Measurements from ENCODE around the gene LRRC63. TPM values are rescaled to one million over a fixed set of nuclear protein-coding genes. Genes with fewer than 3 reads are reported as not detected.
A peak's percentile ranks its signal among the peaks of the same experiment; 100 is the strongest.

The LRRC63 gene
- total RNA-seq, 1 experiment from 2014 or later: not detected

- TF ChIP-seq CTCF (IDR thresholded peaks at IDR 0.05 in 2 of 3, conservative IDR thresholded peaks at IDR 0.05 in 1 of 3; ENCODE audit: borderline replicate concordance in 1 of 3, insufficient read depth in 1 of 3, low read depth in 2 of 3, low read length in 2 of 3) (no peak), YY1 (IDR thresholded peaks at IDR 0.05; ENCODE audit: extremely low read depth, insufficient replicate concordance, low read depth, low read length) (no peak), EGR1 (IDR thresholded peaks at IDR 0.05; ENCODE audit: low read depth) (no peak), EZH2phosphoT487 (IDR thresholded peaks at IDR 0.05; ENCODE audit: borderline replicate concordance) (no peak), FOSL1 (IDR thresholded peaks at IDR 0.05; ENCODE audit: low read depth) (no peak)
Observed at GRCh38 chr13:46183018-46183946, 28.4 kb upstream of the LRRC63 start (continued).

- ChIA-PET POLR2A (no interaction called here), RAD21 (ENCODE audit: low non-redundant PET in 1 of 2, low total read pairs in 2 of 2, uncharacterized antibody in 2 of 2, unreplicated experiment in 2 of 2) (no interaction called here), CTCF (no interaction called here)
- intact Hi-C loops (cut with micrococcal nuclease): no loop called here
- Histone ChIP-seq H3K27me3 (ENCODE audit: insufficient read depth, low read length) (no peaks in the 10 kb centered on the region), H3K4me3 (replicated peaks in 1 of 2; ENCODE audit: low read depth in 1 of 2, low read length in 2 of 2) (peak overlapping the region in 1 of 2 experiments; percentile 12; a peak in 1 of 4 replicates), H3K4me2 (ENCODE audit: low read length) (peak overlapping the region; percentile 55), H3K36me3 (ENCODE audit: control insufficient read depth in 1 of 2, insufficient read depth in 2 of 2, low read length in 2 of 2) (no peaks in the 10 kb centered on the region), H3K9me3 (ENCODE audit: control insufficient read depth in 1 of 2, insufficient read depth in 1 of 2, low read depth in 1 of 2, low read length in 2 of 2) (no peaks in the 10 kb centered on the region), H3K79me2 (ENCODE audit: insufficient read depth, low read length) (no peaks in the 10 kb centered on the region), H3K9me2 (ENCODE audit: insufficient read depth) (no peaks in the 10 kb centered on the region), H3K4me1 (ENCODE audit: control insufficient read depth in 1 of 2, insufficient read depth in 2 of 2, low read length in 2 of 2) (no peaks in the 10 kb centered on the region), H4K20me1 (ENCODE audit: insufficient read depth) (no peaks in the 10 kb centered on the region), H3K9ac (ENCODE audit: low read length) (no peak overlapping the region), H2AFZ (ENCODE audit: low read depth, low read length, poor library complexity, severe bottlenecking) (peak overlapping the region; percentile 41), H3K27ac (ENCODE audit: low read depth, low read length) (no peak overlapping the region)
- DNase-seq (ENCODE audit: low read depth, low spot score) (peak; percentile 28), ATAC-seq (peak; percentile 98)
- no TSS peak for BruUV-seq (replicated peaks)
- TF ChIP-seq REST (IDR thresholded peaks at IDR 0.05; ENCODE audit: low read depth) (no peak), EGR1 (IDR thresholded peaks at IDR 0.05; ENCODE audit: low read depth) (no peak), CTCF (IDR thresholded peaks at IDR 0.05 in 2 of 3, conservative IDR thresholded peaks at IDR 0.05 in 1 of 3; ENCODE audit: borderline replicate concordance in 1 of 3, insufficient read depth in 1 of 3, low read depth in 2 of 3, low read length in 2 of 3) (peak; percentile 32 to 81 (median 81); a peak in 5 of 6 replicates), RAD21 (IDR thresholded peaks at IDR 0.05; ENCODE audit: low read depth) (peak; percentile 48), CBX3 (IDR thresholded peaks at IDR 0.05; ENCODE audit: low read depth) (no peak), ZNF274 (IDR thresholded peaks at IDR 0.05; ENCODE audit: low read depth, low read length) (no peak)
Observed at GRCh38 chr13:46184277-46184699, 27.4 kb upstream of the LRRC63 start.

Data from HCT116 (cell line).